Activated naive CD4-positive, alpha-beta T cell (primary cell): ENCODE measurements around the gene CLPSL2.

Experiments used
- DNase-seq, 4 experiments: peaks; one replicate each; lab custom pipeline; 2025; lab: John Stamatoyannopoulos, UW

The CLPSL2 gene

GRCh38 chr6:35787266-35788218, 11.1 kb downstream of the CLPSL2 start:
- no peak for DNase-seq

GRCh38 chr6:35788423-35788982, 12.1 kb downstream of the CLPSL2 start:
- no peak for DNase-seq

- no peak for DNase-seq
These were observed 14.3 kb downstream of the CLPSL2 start for GRCh38 chr6:35790683-35791082.

GRCh38 chr6:35794536-35795452, 18.4 kb downstream of the CLPSL2 start:
- no peak for DNase-seq

GRCh38 chr6:35795453-35796071, 19.2 kb downstream of the CLPSL2 start:
- DNase-seq = no peak

- no peak for DNase-seq
These were observed 19.8 kb downstream of the CLPSL2 start for GRCh38 chr6:35796236-35796635.

GRCh38 chr6:35797837-35798526, 21.6 kb downstream of the CLPSL2 start:
- DNase-seq = no peak

- no peak for DNase-seq
These were observed 22.3 kb downstream of the CLPSL2 start for GRCh38 chr6:35798706-35799105.

- DNase-seq = no peak
These were observed 24.8 kb downstream of the CLPSL2 start for GRCh38 chr6:35801148-35801547.

GRCh38 chr6:35804996-35805736, 28.8 kb downstream of the CLPSL2 start, which contains the start of gene LHFPL5:
LHFPL5 (plus strand) TSS chr6:35805352; CDS start chr6:35805671, 319 bp downstream.
- peak in 3 of 4 experiments; percentile 4 to 42 (median 7) for DNase-seq

- DNase-seq = no peak
These were observed 32.3 kb downstream of the CLPSL2 start for GRCh38 chr6:35808688-35809087.

- DNase-seq = no peak
These were observed 33.4 kb downstream of the CLPSL2 start for GRCh38 chr6:35809809-35810208.

- DNase-seq = no peak
These were observed 34.7 kb downstream of the CLPSL2 start for GRCh38 chr6:35810971-35811698.

- DNase-seq = no peak
These were observed 35.2 kb downstream of the CLPSL2 start for GRCh38 chr6:35811699-35811995.

- no peak for DNase-seq
These were observed 41.1 kb downstream of the CLPSL2 start for GRCh38 chr6:35817515-35817914.

- DNase-seq = no peak
These were observed 47.2 kb downstream of the CLPSL2 start for GRCh38 chr6:35823601-35824000.

- no peak for DNase-seq
These were observed 48.3 kb downstream of the CLPSL2 start for GRCh38 chr6:35824552-35825192.
